HG03432 (cell line): ENCODE measurements around the gene PKDREJ.

ENCODE experiments used
- ATAC-seq: cut with Tn5 transposase; IDR thresholded peaks from one replicate; pipeline ENCODE4 v1.9.1; 2021; ENCODE audit warnings: mild to moderate bottlenecking, moderate library complexity; ENCODE audit not compliant: unreplicated experiment

Gene PKDREJ

DNA sequence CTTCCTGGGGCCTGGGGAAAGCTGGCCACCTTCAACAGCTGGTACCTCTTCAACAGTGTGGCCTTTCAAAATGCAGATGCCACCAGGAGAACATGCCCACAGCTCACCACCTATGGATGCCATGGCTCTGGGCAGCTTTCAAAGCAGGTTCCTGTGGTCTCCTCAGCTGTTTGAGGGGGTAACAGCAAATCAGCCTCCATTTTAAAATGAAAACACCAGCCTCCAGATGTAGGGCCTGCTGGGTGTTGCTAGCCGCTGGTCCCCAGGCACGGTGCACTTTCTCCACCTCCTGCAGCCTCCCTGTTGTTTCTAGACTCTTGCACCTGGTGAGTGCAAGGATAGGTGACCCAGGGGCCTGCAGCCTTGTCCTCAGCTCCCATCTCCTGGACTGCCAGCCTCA lies 23.1 kb downstream of the PKDREJ start:
- ATAC-seq, result no peak

DNA sequence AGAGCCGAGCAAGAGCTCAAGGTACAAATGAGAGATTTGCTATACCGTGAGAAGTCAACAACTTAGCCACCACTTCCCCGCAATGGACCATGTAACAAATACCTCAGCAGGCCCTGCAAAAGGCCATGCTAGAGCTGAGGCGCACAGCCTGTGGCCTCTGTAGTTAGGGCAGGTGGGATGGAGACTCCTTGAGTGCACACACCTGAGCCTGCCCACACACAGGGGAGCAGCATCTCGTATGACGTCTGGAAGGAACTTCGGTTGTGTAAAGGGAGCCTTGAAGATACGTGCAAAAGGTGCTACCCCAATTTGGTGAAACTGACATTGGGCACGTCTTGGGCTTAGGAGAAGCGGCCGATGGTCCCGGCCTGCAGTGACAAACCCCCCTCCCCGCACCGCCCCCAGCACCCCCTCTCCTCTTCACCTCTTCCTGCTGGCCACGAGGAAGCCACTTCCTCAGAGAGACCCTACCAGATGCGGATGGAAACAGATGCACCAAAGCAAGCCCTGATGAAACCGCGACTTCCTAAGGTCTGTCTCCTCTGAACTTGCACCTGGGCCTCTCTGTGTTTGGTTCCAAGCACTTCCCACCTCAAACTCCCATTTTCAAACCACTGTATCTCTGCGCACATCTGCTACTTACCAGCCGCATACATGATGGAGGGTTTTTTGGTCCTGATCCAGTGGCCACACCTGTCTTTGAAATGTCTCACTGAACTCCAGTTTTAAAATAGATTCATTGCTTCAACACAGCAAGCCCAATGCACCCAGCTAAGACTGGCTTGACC lies 23.7 kb downstream of the PKDREJ start:
- no peak for ATAC-seq

DNA sequence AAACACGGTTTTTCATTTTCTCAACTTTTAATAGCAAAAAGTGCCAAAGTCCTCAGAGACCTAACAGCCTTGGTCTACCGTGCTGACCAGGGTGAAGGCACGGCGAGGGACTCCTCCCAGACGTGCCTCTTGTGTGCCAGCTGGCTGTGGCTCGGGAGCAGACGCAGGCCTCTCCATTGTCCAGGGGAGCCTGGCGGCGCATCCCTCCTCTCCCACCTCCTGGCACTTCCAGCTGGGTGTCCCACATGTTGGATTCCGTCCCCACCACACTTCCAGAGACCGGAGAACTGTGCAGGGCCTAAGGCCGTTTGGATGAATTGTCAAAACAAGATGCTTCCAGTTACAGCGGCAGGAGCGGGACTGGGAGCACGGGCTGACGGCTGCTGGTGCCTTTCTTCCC lies 24.6 kb downstream of the PKDREJ start:
- no peak for ATAC-seq

DNA sequence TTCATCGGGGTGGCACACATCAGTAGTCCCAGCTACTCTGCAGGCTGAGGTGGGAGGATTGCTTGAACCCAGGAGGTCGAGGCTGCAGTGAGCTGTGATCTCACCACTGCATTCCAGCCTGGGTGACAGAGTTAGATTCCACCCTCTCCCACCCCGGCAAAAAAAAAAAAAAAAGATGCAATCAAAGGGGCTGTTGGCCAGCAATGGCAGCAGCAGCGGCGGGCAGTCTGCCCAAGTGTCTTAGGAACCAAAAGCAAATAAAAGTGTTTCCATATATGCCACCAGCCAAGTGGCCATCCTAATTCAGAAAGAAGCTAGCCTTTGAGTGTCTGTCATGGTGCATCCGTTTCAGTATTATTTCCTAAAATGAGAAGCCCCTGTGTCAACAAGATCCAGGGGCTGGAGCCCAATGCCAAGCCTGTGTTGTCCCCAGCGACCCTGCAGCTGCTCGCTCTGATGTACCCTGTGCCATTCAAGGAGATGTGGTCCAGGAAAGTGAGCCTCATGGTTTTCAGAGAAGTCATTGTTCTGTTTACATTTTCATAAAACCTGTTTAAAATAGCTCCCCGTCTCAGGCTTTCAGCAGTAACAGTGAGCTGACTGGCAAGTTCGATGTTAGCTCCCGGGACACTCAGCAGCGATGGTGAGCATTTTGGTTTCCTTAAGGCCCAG lies 25.6 kb downstream of the PKDREJ start:
- ATAC-seq, result no peak

DNA sequence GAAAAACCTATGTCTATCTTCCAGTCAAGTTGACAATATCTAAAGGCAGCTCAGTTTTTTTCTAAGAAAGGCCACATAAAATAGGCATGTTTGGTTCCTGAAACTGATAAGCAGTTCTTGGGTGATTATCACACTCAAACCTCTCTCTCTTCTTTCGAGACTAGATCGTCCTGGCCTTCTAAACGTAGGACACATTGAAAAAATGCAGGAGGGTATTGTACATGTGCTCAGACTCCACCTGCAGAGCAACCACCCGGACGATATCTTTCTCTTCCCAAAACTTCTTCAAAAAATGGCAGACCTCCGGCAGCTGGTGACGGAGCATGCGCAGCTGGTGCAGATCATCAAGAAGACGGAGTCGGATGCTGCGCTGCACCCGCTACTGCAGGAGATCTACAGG lies 28.2 kb downstream of the PKDREJ start:
- ATAC-seq, result no peak

DNA sequence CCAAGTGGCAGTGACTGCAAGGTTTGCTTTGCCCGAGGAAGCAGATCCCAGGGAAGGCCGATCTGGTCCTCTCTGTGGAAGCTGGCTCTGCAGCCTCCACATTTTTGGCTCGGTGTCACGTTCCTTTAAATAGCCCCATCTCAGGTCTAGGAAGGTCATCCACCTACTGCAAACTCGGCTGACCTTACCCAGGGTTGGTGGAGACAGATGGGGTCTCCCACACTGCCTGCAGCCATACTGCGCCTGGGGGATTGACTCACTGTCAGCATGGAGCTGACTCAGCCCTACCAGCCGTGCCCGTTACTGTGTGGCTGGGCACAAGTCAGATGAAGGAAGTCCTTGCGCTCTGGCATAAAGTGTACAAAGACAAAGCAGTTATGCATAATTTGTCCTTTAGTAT lies 29.9 kb downstream of the PKDREJ start:
- no peak for ATAC-seq

DNA sequence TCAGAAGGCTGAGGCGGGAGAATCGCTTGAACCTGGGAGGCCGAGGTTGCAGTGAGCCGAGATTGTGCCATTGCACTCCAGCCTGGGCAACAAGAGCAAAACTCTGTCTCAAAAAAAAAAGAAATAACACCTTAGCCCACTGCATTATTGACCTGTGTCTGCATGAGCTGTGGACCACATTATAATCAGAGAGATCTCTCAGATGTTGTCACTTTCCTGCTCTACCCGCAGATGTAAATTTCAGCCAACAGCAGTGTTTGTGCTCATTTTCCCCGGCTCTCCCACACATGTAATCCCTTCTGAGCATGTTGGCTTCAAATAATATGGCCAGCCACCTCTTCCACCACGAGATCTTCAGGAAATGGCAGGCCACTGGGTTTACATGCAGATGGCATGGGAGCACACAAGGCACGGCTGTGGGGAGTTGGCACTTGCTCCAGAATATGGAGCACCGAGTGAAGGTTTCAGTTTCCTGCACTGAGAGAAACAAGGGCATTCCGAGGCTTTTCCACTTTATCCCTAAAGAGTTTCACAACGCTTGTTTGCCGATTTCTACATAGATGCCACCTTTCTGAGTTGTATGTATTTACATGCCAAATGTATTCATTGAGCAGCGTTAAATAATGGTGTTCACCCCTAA lies 32.8 kb downstream of the PKDREJ start:
- no peak for ATAC-seq

DNA sequence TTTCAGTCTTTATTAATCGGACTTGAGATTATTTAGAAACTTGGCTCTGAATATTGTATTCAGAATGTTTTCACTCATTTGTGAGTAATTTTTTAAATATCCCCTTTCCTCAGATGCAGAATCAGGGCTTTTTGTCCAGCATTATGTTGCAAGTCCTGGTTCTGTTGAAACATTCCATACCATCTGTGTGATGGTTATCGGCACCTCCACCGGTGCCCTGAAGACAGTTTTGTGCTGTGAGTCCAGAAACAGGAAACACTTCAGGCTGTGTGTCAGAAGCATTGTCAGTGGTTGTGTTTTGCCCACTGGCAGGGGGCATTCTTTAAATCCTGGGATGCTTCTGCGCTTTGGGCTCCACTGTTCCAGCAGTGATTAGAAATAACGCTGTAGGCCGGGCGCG lies 33.4 kb downstream of the PKDREJ start:
- no peak for ATAC-seq

DNA sequence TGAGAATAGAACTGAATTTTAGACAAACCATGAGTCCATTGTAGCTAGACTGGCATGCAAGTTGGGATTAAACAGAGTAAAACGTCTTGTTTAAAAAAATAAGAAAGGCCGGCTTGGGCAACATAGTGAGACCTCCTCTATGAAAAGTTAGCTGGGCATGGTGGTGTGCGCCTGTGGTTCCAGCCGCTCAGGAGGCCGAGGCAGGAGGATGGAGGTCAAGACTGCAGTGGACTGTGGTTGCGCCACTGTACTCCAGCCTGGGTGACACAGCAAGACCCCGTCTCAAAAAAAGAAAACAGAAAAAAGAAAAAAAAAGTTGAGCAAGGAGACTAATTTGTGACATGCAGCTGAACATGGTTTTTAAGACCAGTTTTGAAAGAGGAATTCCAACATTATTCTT lies 36.6 kb downstream of the PKDREJ start:
- ATAC-seq, result no peak

DNA sequence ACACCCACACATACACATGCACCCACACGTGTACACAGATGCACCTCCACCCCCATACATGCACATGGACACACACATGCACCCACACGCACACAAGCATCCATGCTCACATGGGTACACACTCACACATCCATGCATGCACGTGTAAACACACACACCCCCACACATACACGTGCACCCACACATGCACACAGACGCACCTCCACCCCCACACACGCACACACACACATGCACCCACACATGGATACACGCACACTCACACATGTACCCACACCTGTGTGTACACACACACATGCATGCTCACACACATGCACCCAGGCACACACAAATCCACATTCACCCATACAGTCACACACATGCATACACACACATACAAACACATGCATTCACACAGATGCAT lies 37.5 kb downstream of the PKDREJ start:
- ATAC-seq, result no peak

DNA sequence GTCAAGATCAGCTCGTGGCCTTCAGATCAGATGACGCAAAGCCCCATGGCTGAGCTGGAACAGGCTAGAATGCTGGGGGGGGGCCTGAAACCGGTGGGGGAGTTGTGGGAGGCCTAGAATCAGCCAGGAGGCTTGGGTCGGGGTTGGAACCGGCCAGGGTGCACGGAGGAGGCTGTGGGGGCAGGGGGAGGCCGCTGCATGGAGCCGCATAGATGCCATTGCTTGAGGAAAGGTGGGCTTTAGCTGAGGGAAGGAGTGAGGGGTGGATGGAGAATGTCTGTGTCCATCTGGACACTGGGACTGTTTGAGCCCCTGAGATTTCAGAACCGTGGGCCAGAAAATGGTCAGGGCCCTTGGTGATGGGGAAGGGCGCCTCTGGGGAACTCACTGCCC lies 38.2 kb downstream of the PKDREJ start:
- no peak for ATAC-seq

DNA sequence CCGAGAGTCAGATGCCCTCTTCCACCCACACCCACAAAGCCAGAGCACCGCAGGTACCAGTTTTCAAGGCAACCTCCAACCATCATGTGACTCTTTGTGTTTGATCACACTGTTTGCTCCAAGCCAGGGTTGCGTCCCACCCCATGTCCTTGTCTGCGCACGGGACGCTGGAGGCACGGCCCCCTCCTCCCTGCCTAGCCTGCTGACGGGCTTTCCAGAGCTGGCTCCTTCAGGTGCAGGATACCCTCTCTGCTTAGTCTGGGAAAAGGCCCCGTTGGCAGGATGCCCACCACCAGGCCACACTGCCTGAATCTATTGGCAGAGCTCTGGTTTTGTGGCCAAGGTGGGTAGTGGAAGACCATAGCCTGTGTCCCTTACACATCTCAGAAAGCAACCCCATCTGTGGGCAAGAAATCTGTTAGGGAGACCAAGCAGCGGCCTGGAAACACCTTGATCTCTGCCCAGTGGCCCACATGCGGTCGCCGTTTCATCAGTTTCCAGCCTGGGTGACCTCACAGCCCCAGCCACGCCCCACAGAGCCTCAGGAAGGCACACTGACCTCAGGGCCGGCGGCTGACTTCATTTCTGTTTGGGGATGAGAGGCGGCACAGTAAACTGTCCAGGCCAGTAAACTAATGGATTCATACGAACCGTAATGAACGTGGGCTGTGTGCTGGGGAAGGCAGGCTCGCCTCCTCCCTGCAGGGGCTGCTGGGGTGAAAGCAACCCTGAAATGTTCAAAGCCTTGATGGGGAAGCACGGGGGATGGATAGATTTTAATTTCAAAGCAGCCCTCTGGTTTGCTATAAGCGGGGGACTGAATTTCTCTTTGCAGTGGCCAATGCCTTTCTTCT lies 38.9 kb downstream of the PKDREJ start:
- ATAC-seq, result no peak

DNA sequence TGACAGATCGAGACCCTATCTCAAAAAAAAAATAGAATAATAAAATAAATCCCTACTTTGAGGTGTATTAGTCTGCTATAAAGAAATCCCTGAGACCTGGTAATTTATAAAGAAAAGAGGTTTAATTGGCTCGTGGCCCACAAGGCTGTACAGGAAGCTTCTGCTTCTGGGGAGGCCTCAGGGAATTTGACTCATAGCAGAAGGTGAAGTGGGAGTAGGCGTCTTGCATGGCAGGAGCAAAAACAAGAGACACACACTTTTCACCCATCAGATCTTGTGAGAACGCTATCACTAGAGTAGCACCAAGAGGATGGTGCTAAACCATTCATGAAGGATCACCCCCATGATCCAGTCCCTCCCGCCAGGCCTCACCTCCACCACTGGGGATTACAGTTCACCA lies 42.2 kb downstream of the PKDREJ start:
- ATAC-seq, result no peak

DNA sequence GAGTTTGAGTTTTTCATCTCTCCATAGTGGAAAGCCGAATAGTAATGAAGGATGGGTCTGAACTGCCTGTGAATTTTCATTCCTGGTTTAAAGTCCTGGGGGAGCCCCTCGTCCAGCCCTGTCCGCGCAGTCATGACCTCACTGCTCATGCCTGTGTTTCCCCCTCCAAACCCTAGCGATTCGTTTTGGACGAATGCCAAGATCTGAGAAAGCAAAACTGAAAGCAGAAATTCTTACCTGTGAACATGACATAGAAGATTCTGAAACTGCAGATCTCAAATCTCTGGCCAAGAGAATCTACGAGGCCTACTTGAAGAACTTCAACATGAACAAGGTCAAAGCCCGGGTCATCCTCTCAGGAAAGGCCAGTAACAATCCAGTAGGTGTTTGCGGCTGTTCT lies 43.5 kb downstream of the PKDREJ start:
- ATAC-seq, result no peak

DNA sequence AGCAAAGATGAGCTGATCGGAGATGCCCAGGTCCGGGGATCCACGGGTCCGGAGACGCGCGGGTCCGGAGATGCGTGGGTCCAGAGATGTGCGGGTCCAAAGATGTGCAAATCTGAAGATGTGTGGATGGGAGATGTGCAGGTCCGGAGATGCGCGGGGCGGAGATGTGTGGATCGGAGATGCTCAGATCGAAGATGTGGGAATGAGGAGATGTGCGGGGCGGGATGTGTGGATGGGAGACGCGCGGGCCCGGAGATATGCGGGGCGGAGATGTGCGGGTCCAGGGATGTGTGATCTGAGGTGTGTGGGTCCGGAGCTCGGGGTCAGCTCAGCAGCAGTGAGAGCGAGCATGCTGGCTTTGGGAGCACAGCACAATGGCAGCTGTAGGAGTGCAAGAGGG lies 48.5 kb downstream of the PKDREJ start:
- ATAC-seq, result no peak

DNA sequence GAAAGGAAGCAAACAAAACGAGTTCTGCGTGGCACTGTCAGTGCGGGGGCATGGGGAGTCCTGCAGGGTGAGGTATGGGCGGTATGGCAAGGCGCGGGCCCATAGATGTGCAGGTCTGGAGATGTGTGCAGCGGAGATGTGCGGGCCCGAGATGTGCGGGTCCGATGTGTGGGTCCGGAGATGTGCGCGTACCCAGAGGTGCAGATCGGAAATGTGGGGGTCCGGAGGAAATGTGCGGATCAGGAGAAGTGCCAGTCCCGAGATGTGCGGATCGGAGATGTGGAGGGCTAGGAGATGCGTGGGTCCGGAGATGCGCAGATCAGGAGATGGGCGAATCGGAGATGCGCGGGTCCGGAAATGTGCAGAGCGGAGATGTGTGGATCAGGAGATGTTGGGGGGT lies 49.0 kb downstream of the PKDREJ start:
- no peak for ATAC-seq

DNA sequence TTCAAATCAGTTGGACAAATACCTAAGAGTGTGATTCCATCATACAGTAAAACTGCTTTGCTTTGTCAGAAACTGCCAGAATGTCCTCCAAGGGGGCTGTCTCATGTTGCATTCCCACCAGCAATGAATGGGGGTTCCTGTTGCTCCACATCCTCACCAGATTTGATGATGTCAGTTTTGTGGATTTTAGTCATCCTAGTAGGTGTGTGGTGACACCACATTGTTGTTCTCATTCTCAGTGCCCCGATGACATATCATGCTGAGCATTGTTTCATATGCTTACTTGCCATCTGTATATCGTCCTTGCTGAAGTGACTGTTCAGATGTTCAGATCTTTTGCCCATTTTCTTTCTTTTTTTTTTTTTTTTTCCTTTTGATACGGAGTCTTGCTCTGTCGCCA lies 50.1 kb downstream of the PKDREJ start:
- ATAC-seq, result no peak

DNA sequence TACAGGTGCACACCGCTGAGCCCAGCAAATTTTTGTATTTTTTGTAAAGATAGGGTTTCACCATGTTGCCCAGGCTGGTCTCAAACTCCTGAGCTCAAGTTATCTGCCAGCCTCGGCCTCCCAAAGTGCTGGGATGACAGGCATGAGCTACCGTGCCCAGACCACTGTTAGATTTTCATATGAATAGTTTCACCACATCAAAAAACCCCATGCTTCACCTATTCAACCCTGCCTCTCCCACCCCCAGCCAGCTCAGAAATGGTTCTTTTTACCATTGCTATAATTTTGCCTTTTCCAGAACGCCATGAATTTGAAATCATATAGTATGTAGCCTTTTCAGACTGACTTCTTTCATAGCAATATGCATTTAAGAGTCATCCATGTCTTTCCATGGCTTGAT lies 50.9 kb downstream of the PKDREJ start:
- no peak for ATAC-seq

DNA sequence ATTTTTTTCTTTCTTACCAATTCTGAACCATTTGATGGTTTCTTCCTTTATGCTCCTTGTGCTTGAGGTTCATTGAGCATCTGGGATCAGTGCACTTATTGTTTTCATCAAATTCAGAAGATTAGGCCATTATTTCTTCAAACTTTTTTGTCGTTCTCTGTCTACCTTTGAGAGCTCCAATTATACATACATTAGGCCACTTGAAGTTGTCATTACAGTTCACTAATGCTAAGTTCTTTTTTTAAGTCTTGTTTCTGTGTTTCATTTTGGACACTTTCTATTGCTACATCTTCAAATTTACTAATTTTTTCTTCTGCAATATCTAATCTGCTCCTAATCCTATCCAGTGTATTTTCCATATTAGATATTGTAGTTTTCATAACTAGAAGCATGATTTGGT lies 53.9 kb downstream of the PKDREJ start:
- ATAC-seq, result no peak
